NCI-H2171 treated with DMSO at 0.1 percent for 48 hours (cell line): Measurements from ENCODE around the gene FOXP1.

Experiments
- DNase-seq: peaks from one replicate; lab custom pipeline; 2025; lab: John Stamatoyannopoulos, UW

FOXP1 gene

DNA sequence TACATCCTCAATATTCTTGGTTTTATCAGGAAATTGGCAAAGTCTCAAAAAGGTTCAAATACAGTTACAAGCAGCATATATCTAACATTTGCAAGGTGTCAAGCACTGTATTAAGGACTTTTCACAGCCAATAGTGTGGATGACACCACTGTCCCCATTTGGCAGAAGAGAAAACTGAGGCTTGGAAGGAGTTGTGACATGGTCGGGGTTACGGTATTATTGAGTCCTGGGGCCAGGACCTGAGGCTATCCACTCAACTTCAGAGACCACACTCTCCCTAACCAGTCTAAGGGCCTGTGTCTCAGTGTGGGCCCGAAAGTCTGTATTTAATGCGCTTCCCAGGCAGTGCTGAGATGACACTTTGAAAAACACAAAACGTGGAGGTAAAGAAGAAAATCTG is 99.1 kb downstream of the FOXP1 start:
- DNase-seq = no peak

DNA sequence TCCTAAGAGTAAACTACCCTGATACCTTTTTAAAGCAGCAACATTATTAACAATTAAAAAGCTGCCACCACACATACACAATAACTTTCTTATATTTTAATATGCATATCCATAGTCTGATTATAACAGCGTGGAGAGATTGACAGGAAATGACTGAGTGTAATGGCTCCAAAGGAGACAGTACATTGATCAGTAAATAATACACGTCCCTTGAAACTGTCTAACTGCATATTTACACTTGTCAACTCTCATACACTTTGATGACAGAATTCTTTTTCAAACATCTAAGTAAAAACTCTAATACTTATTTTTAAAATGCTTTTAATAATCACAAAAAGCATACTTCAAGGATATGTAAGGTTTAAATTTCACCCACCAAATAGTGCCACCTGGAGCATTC is 99.5 kb downstream of the FOXP1 start:
- no peak for DNase-seq

DNA sequence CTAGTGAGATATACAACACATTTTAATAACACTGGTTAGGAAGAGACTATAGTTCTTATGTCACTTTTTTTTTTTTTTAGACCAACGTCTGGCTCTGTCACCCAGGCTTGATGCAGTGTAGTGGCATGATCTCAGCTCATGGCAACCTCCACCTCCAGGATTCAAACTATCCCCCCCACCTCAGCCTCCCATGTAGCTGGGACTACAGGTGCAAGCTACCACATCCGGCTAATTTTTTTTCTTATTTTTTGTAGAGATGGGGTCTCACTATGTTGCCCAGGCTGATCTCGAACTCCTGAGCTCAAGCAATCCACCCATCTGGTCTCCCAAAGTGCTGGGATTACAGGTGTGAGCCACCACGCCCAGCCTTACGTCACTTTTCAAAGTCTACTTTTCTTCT is 100.8 kb downstream of the FOXP1 start:
- no peak for DNase-seq

DNA sequence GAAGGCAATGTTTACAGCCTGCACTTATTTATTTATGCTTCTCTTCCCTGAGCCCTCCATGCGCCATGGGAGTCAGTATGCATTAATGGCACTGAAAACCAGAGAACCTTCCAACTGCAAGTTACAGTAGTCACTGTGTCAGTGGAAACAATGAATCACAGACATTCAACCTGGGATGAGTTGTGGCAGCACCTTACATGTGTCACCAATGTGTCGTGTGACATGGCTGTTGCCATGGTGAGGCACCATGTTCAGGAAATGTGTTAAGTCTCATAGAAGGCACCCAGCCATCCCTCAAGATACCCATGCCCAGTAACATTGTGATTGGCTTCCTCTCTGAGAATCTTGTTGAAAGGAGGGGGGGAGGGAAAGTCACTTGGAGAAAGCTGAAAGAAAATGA is 105.0 kb downstream of the FOXP1 start:
- DNase-seq = no peak

DNA sequence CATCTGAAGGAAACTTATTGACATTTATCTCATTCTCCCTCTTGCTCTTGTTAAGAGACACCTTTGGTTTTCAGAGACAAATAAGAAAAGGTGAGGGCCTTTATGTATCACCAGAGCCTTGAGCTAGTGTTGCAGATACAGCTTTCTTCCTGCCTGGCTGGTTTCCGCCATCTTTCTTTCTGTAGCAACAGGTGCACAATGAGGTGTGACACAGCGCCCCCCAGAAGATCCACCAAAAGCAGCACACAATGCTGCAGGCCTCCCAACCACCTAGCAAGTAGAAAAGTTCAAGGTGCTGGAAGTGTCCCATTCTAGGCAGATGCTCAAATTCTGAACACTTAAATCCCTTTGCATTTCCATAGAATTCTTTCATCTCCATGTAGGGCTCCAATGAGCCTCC is 106.6 kb downstream of the FOXP1 start:
- DNase-seq = no peak

DNA sequence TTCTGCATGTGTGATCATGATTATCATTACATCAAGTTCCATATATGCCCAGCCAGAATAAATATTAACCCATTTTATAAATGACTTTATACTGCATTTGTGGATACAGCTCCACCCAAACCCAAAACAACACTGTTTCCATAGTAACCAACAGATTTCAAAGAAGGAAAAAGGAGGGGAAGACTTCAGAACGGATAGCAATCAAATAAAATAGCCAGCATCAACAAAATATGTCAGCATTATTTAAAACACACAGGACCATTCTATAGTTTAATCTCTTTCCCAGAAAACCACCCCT is 114.4 kb downstream of the FOXP1 start:
- no peak for DNase-seq

DNA sequence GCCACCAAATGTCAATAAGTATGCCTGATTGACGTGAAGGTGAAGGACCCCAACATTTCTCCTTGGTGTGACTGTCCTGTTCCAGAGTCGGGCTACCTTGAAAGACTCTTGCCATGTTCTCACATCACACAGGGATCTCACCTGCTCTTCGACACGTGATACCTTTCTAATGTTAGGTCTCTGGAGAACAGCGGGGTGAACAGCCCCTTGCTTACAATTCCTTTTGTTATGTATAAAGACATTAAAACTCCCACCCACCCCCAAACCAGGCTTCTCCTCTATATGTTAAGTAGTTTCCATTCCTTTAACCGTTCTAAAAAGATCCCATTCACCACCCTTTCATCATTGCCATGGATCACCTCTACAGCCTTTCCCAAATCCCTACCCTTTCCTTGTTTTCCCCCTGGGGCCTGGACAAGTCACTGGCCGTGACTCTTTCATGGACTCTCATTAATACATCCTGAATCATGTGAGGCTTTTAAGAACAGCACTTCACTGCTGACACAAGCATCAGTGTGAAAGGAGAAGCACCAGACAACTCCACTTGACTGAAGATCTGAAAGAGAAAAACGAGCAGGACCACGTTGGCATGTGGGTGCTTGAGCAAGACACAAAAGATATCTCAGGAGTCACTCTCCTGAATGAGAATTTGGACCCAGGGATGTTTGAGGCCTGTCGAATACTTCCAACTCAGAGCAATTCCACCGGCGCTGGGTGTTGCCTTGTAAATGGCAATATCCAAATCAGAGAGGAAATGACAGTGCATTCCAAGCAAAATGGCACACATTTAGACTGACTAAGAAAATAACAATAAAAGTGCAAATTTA is 115.0 kb downstream of the FOXP1 start:
- no peak for DNase-seq

DNA sequence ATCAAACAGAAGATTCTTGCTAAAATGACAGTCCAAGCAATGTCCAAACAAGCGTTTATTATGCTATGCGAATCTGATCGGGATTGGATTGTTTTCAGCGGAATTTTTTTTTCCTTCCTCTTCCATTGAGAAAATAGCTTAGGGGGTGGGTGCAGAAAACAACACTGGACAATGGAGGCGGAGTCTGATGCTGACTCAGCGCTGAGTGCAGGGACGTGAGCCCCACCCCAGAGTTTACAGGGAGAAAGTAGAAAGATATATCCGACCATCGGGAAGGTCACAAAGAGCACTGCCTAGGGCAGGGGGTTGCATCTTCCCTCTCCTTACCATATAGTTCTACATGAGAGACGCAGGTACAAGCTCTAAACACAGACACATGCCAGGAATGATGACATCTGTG is 117.0 kb downstream of the FOXP1 start:
- no peak for DNase-seq

DNA sequence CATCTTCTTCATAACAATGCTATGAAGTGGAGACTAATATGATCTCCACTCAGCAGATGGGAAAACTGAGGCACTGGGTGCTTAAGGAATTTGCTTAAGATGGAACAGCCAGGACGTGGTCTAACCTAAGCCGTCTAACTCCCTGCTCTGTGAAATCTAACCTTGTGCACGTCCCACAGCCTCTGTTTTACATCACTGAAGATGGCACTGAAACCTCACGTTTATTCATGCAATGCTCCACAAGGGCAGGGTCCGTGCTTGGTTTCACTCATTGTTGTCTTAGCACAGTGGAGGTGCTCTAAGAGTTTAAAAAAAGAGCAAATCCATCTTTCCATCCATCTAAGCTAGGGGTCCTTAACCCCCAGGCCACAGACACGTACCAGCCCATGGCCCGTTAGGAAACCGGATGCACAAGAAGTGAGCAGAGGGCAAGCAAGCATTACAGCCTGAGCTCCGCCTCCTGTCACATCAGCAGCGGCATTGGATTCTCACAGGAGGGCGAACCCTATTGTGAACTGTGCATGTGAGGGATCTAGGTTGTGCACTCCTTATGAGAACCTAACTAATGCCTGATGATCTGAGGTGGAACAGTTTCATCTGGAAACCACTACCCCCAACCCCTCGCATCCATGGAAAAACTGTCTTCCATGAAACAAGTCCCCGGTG is 118.0 kb downstream of the FOXP1 start:
- no peak for DNase-seq

DNA sequence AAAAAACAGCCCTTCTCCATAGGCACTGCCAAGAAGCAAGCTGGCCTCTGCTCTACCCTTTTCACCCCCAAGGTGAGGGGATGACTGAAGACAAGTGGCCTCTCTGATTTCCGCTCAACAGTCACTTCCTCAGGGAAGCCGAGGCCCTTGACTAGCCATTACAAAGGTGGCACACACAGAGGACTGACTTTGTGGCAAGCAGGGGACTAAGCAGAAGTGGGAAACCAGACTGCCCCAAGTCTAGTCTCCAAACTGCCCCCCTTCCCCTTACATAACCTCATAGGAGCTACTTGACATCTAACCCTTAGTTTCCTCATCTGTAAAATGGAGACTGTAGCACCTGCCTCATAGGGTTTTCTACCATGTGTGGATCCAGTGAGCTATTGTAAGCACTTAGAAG is 118.9 kb downstream of the FOXP1 start:
- no peak for DNase-seq

DNA sequence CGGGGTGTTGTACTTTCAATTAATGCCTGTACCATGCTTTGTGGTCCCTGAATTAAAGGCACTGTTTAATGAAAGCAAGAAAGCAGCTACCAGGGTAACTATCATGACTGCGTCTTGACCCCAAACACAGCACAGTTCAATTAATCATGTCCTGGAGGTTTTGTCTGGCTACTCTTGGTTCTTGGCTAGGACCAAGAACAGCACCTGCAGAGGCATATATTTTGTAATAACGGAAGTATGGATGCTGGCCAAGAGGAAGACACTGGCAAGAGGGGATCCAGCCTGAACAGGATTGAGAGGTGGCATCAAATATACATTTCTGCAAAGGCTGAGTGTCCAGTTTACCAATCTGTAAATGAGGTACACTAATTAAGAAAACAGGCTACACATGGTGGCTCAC is 119.9 kb downstream of the FOXP1 start:
- DNase-seq = no peak

DNA sequence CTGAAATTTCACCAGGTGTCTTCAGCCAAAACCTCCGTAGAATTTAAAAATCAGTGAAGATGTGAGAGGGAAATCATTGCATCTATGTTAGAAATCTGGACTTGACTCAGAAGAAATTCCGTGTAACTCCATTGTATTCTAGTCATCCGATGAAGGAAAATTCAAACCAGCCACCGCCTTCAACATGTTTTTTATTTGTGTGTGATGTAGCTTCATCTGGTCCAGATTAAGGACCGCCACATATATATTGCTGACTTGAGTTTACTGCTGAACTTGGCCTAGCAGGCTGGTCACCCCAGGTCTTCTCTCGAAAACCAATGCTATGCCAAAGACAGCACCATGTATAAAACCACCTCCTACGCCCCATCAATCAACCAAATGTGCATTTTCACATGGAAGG is 120.9 kb downstream of the FOXP1 start:
- DNase-seq = no peak

DNA sequence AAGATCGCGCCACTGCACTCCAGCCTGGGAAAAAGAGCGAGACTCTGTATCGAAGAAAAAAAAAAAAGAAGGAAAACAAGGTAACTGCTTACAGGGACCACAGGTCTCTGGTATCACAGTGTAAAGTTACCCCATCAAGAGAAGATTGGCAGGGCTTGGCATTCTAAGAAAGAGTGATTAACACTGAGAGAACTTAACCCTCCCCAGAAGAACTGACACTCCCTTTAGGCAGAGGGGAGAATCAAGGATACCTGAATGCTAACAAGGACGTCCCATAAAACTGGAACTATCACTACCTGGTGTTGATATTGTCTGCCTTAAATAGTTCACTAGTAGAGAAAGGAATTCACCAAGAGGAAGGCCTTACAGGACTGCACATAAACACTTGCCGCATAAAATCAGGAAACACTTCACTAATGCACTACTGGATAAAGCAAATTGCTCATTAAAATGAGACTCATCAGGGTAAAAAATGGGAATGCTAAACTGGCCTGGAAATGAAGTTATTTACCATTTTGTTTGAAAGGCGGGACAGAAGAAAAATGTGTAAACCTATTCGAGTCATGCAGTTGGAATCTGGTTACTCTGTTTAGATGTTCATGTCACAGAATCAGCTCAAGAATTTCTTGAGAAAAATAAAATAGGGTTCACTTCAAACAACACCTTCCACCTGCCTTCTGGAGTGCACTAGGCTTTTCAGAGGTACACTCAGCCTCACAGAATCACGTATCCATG is 121.6 kb downstream of the FOXP1 start:
- no peak for DNase-seq

DNA sequence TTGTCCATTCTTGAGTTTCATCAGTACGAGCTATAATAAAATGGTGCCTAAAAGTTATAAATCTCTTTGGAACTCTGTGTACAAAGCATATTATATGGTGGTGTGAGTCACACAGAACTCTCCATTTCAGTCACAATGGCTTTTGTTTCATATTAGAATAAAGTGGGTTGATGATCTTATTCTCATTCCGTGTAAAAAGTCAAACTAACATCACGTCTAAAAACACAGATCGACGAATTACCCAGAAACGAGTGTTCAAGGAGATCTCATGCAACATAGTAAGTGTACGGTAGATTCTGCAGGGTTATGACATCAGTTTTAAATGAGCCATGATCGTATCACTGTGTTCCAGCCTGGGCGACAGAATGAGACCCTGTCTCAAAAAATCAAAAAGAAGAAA is 122.4 kb downstream of the FOXP1 start:
- no peak for DNase-seq

DNA sequence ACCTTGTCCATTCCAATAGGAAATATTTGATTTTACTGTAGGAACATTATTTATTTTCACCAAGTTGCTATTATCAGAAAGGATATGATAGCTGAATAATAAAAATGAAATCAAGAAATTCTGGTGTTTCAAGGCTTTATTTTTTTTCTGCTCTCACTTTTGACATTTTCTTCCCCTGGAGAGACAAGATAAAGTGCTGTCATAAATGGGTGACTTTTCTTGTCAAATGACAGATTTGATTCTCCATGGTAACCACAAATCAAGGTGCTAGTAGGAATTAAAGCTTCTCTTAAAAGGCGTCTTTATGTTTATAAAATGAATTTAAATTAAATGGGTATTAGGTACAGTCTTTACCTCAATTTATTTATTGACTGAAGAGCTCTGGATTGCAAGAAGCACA is 124.6 kb downstream of the FOXP1 start:
- no peak for DNase-seq

DNA sequence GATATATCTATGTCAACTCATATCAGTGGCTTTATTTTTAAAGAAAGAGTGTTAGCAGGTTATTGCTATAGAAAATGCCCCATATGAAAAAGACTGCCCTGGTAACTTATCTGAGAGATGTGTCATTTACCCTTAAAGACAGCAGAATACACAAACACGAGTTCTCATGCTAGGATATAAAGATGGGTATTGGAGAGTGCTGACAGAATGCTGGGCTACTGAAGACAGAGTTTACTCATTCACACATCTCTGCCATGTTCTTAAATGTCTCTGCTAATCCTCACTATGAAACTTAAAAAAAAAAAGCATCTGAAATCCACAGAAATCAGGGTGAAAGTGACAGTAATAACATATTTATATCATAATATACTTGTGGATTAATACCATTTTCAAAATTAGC is 126.7 kb downstream of the FOXP1 start:
- no peak for DNase-seq

DNA sequence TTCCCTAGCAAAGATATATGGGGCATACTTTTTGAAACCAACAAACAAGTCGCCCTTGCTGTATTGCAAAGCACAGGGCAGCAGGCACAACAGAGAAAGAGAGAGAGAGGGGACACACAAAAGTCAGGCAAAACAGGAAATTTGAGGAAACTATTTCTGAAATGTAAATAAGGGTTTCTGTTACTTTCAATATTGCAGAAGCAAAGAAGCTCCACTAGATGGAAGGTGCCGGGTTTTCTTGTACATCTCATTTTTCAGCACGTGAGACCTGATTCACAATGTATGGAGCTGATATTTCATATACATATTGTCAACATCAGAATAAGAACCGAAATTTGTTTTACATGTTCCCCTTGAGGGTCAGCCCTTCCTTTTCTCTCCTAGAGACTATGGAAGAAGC is 127.4 kb downstream of the FOXP1 start:
- DNase-seq = no peak

DNA sequence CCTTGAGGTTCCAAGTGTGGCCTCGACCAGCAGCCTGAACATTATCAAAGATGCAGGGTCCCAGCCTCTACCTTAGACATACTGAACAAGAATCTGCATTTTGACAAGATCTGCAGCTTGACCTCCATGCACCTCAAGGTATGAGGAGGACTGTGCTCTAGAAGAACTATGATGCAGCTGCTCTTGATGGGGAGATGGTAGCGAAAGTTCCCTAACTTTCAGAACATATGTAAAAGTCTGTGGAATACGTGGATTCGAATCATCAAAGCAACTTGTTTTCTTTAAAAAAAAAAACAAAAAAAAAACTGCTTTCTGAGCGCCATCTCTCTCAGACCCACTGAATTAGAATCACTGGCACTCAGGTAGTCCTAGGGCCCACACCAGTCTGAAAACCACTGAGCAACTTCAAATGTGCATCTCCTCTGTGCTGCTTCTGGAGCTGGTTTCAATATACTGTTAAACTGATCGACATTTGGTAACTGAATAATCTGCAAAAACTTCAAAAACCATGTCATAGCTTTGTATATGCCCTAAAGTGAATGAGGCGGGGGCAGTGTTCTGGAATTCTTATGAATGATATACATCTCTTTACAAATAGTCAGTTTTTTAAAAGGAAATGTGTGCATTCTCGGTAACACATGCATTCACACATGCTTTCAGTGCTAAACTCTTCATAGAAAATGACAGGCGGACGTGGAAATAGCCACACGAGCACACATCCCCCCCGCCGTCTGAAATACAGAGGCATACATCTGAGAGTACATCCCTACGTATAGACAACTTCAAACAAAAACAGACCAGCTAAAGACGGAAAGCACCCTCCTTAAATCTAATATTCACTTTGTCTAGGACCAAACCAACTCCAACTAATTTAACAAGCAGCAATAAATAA is 128.8 kb downstream of the FOXP1 start:
- DNase-seq = no peak

DNA sequence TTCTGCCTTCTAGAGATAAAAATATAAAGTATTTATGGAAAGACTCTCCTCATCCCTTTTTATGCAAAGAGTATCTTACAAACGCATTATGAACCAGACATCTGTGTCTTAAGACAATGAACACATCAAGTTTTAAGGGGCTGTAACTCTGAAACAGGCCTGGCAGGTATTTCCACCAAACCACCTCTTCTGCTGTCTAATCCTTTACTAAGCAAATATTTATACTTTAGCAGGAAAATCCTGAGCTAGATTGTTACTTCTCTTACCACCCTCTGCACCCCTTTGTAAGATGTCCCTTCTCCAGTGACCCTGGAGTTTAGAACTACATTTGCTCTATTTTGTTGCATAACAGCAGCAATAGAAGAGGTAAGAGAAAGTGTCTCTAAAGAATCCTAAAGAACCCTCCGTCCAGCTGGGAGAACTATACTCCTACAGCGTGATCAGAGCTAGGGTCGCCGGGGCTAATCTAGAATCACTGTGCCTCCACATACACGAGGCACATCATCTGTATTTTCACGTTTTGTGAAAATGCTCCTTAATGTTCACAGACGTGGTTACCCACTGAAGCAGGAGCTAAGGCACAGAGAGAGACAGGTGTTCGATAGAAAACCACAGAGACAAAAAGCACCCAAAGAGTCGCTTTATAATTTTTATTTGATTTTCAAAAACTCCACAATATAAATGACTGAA is 129.6 kb downstream of the FOXP1 start:
- DNase-seq = no peak

DNA sequence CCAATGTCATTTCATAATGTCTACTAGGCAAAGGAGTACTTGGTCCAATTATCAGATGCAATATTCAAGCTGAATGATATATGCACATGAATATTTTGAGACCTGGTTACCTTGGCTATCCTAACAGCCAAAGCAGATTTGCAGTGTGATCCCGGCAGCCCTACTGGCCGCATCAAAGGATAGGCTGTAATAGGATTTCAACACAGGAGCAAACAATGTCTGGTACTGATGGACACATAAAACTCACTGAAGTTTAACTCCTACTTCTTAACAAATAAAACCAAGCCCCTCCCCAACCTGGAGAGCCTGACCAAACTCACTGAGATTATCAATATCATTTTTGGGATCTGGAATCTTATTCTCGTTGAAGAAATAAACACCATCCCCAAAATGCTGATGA is 130.2 kb downstream of the FOXP1 start:
- no peak for DNase-seq

DNA sequence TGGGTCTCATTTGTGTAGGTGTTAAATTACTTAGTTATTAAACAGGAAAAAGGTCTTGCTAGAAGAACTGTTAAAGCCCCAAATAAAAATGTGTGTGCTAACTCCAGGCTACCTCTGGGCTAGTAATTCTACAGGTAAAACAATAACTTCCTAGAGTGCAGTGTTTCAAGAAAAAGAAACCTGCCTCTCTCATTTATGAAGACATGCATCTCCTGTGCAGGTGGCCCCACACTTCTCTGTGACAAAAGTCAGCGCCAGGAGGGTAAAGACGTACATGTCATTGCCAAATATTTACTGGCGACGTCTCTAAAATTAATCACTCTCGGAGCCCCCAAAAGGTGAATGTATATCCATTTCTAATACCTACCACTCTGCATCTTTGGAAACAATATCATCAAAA is 131.7 kb downstream of the FOXP1 start:
- DNase-seq = no peak

DNA sequence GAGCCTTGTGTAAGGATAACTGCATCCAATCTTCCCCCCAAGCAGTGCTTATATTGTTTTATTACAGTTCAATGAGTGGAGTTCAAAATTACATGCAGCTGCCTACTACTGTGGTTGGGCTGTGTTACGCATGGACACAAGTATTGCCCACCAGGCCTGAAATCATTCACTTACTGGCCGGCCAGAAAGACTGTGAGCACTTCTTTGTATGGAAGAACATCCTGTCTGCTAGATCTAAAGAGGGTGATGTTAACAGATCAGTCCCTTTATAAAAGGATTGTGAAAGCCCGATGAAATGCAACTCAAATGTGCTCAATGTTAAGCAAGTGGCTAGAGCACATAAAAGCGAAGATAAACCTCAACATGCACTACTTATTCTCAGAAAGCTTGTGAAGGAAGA is 132.5 kb downstream of the FOXP1 start:
- no peak for DNase-seq
